ENCODE measurements around the gene PARD3. TPM values are rescaled to one million over a fixed set of nuclear protein-coding genes. Genes with fewer than 3 reads are reported as not detected.
"Not testable (repeated sequence)": the region's sequence is repeated elsewhere in the genome, so short reads cannot be mapped to it uniquely, and the experiment has no call there.

PARD3 gene
- total RNA-seq, 1 experiment from 2014 or later: 54.0 TPM

DNA sequence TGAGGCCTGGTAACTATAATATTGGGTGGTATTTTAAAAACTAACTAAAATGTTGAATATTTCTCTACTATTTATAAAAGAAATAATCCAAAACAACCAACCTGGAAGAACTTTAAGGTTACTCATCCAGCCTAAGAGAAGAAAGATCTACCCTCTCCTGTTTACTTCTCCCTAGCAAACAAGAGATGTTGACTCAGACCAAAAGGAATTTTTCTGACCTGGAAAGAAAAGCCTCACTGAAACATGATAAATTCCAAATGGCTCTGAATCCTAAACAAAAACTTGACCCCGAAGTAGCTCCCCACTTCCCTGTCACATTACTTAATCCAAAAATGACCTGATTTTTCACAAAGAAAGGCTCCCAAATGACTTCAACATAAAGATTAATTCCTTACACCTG, 101.2 kb downstream of the PARD3 start:
- Histone ChIP-seq H3K9me3 (replicated peaks) (no peaks in the 10 kb centered on the region), H3K27ac (peak overlapping the region; percentile 51), H3K4me1 (replicated peaks) (peaks cover 71% of the 10 kb centered on the region), H3K36me3 (no peaks in the 10 kb centered on the region), H3K27me3 (replicated peaks) (no peaks in the 10 kb centered on the region), H3K4me3 (no peak overlapping the region)
- DNase-seq (ENCODE audit: low read depth in 1 of 2, low spot score in 2 of 2): peak in 1 of 2 experiments; percentile 80

DNA sequence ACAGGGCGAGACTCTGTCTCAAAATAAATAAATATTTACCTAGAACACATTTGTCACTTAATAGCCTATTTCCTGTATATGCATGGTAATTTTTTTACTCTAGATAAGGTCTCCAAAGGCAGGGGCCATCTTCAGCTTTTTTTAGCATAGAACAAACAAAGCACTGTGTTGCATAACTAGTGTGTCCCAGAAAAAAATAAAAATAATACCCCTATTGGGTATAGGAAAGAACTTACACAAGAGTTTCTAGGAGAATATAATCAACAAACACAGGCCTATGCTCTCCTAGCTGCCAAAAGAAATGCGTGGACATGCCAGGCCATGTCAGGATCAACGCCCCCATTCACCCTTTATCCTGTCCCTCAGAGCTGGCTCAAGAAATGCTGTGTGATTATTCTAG, 103.6 kb downstream of the PARD3 start:
- Histone ChIP-seq H3K4me3 (no peak overlapping the region), H3K9me3 (replicated peaks) (no peaks in the 10 kb centered on the region), H3K27ac (no peak overlapping the region), H3K36me3 (no peaks in the 10 kb centered on the region), H3K27me3 (replicated peaks) (no peaks in the 10 kb centered on the region), H3K4me1 (replicated peaks) (peaks cover 68% of the 10 kb centered on the region)
- DNase-seq (ENCODE audit: low read depth in 1 of 2, low spot score in 2 of 2): no peak

DNA sequence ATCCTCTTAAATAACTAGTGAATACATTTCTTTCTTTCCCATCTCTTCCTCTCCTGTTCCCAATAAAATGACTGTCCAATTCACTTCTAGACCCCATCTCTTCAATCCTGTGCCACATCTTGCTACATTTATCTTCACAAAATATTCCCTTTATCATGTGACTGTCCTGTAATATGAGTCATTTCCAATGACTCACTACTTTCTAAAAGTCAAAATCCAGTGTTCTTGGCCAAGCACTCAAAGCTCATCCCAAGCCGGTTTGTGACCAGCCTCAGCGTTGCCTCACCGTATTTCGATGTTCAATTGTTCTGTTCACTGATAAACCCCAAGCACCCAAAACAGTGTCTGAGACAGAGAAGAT, 104.7 kb downstream of the PARD3 start:
- no peaks in the 10 kb centered on the region for H3K27me3 ChIP-seq (replicated peaks)
- H3K4me3 ChIP-seq: no peak overlapping the region
- H3K4me1 ChIP-seq (replicated peaks): peaks cover 56% of the 10 kb centered on the region
- no peak overlapping the region for H3K27ac ChIP-seq
- H3K36me3 ChIP-seq: no peaks in the 10 kb centered on the region
- H3K9me3 ChIP-seq (replicated peaks): no peaks in the 10 kb centered on the region
- peak; percentile 59 to 60 for DNase-seq (ENCODE audit: low read depth in 1 of 2, low spot score in 2 of 2)

GRCh38 chr10:34709637-34710390, 105.3 kb downstream of the PARD3 start:
- Histone ChIP-seq H3K27ac (no peak overlapping the region), H3K36me3 (no peaks in the 10 kb centered on the region)
- DNase-seq (ENCODE audit: low read depth in 1 of 2, low spot score in 2 of 2): no peak

DNA sequence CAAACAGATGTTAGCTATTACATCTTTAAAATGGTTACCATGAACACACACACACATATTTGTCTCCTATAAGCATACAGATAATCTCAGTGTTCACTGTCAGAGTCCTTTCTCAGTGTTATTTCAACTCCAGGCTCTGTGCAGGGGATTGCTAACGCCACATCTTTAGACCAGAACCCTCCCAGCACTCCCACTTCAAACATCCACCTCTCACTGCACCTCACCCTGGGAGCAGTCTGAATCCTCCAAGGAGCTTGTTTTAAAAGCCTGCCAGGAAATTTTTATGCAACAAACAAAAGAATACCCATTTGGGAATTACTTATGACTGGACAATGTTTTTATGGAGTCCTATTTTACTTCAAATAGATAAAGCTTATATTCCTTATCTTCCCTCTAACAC, 107.4 kb downstream of the PARD3 start:
- no peaks in the 10 kb centered on the region for H3K36me3 ChIP-seq
- no peak for DNase-seq (ENCODE audit: low read depth in 1 of 2, low spot score in 2 of 2)
- no peaks in the 10 kb centered on the region for H3K27me3 ChIP-seq (replicated peaks)
- peaks cover 35% of the 10 kb centered on the region for H3K4me1 ChIP-seq (replicated peaks)
- H3K9me3 ChIP-seq (replicated peaks): no peaks in the 10 kb centered on the region
- H3K4me3 ChIP-seq: no peak overlapping the region
- no peak overlapping the region for H3K27ac ChIP-seq

More at GRCh38 chr10:34709637-34710390, 105.3 kb downstream of the PARD3 start:
- peaks cover 51% of the 10 kb centered on the region for H3K4me1 ChIP-seq (replicated peaks)
- H3K9me3 ChIP-seq (replicated peaks): no peaks in the 10 kb centered on the region
- H3K27me3 ChIP-seq (replicated peaks): no peaks in the 10 kb centered on the region
- H3K4me3 ChIP-seq: no peak overlapping the region

DNA sequence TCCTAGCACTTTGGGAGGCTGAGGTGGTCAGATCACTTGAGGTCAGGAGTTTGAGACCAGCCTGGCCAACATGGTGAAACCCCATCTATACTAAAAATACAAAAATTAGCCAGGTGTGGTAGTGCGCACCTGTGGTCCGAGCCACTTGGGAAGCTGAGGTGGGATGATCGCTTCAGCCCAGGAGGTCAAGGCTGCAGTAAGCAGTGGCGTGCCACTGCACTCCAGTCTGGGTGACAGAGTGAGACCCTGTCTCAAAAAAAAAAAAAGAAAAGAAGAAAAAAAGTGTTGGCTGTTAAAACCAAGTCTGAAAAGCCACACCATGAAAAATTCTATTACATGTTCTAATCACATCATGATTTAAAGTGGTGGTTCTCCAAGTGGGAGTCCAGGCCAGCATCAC, 108.1 kb downstream of the PARD3 start:
- not testable (repeated sequence) for DNase-seq (ENCODE audit: low read depth in 1 of 2, low spot score in 2 of 2); H3K27ac ChIP-seq; H3K9me3 ChIP-seq (replicated peaks); H3K36me3 ChIP-seq; H3K27me3 ChIP-seq (replicated peaks); H3K4me3 ChIP-seq
- H3K4me1 ChIP-seq (replicated peaks): peaks cover 36% of the 10 kb centered on the region

- no peak for DNase-seq (ENCODE audit: low read depth in 1 of 2, low spot score in 2 of 2)
- H3K4me3 ChIP-seq: no peak overlapping the region
- H3K36me3 ChIP-seq: no peaks in the 10 kb centered on the region
- no peak overlapping the region for H3K27ac ChIP-seq
- peaks cover 30% of the 10 kb centered on the region for H3K4me1 ChIP-seq (replicated peaks)
- no peaks in the 10 kb centered on the region for H3K27me3 ChIP-seq (replicated peaks)
- H3K9me3 ChIP-seq (replicated peaks): no peaks in the 10 kb centered on the region
These were observed 108.9 kb downstream of the PARD3 start for GRCh38 chr10:34706147-34706546.

DNA sequence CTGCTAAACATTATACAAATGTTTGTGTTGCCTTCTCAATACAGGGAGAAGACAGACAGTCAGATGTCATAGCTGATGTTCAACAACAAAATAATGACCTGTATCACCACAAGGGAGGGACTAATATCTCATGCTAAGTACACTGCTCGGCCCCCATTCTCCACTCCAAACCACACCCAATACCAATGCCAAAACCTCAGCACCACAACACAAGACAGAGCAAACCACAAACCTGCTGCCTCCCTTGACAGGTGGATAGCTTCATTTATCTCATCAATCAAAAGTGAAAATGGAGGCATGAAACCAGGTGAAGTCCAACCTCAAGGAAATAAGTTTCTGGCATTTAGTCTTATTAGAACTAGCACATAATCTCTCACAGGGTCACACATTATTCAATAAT, 109.5 kb downstream of the PARD3 start:
- H3K36me3 ChIP-seq: no peaks in the 10 kb centered on the region
- peaks cover 25% of the 10 kb centered on the region for H3K4me1 ChIP-seq (replicated peaks)
- H3K9me3 ChIP-seq (replicated peaks): no peaks in the 10 kb centered on the region
- no peak overlapping the region for H3K27ac ChIP-seq
- no peak overlapping the region for H3K4me3 ChIP-seq
- DNase-seq (ENCODE audit: low read depth in 1 of 2, low spot score in 2 of 2): no peak
- no peaks in the 10 kb centered on the region for H3K27me3 ChIP-seq (replicated peaks)

- no peak for DNase-seq (ENCODE audit: low read depth in 1 of 2, low spot score in 2 of 2)
- H3K4me3 ChIP-seq: no peak overlapping the region
- H3K4me1 ChIP-seq (replicated peaks): peaks cover 23% of the 10 kb centered on the region
- no peaks in the 10 kb centered on the region for H3K27me3 ChIP-seq (replicated peaks)
- H3K27ac ChIP-seq: no peak overlapping the region
- H3K36me3 ChIP-seq: no peaks in the 10 kb centered on the region
- H3K9me3 ChIP-seq (replicated peaks): no peaks in the 10 kb centered on the region
These were observed 110.4 kb downstream of the PARD3 start for GRCh38 chr10:34704526-34705184.

GRCh38 chr10:34702982-34703381, 112.1 kb downstream of the PARD3 start:
- Histone ChIP-seq H3K27me3 (replicated peaks) (no peaks in the 10 kb centered on the region), H3K9me3 (replicated peaks) (no peaks in the 10 kb centered on the region), H3K4me1 (replicated peaks) (peaks cover 33% of the 10 kb centered on the region), H3K27ac (no peak overlapping the region), H3K36me3 (no peaks in the 10 kb centered on the region), H3K4me3 (no peak overlapping the region)
- DNase-seq (ENCODE audit: low read depth in 1 of 2, low spot score in 2 of 2): no peak

- H3K36me3 ChIP-seq: no peaks in the 10 kb centered on the region
- H3K4me3 ChIP-seq: no peak overlapping the region
- peaks cover 36% of the 10 kb centered on the region for H3K4me1 ChIP-seq (replicated peaks)
- H3K27me3 ChIP-seq (replicated peaks): no peaks in the 10 kb centered on the region
- H3K9me3 ChIP-seq (replicated peaks): no peaks in the 10 kb centered on the region
- no peak overlapping the region for H3K27ac ChIP-seq
- DNase-seq (ENCODE audit: low read depth in 1 of 2, low spot score in 2 of 2): no peak
These were observed 112.8 kb downstream of the PARD3 start for GRCh38 chr10:34702093-34702937.

DNA sequence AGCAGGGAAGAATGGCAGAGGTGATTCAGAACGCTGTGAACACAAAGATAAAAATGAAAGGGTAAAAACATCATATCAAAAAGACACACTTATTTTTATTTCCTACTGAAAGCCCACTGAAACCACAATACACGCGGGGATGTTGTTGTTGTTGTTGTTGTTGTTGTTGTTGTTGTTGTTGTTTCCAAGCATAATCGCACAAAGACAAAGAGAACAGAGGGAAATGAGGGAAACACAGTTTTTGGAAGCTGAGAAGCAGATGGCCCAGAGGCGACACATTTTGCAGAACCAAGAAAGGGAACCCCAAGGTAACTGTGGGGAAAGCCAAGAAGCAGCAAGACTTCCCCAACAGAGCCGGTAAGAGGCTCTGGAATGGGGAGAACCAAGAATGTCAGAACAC, 113.9 kb downstream of the PARD3 start:
- Histone ChIP-seq H3K9me3 (replicated peaks) (no peaks in the 10 kb centered on the region), H3K4me3 (no peak overlapping the region), H3K27ac (no peak overlapping the region), H3K27me3 (replicated peaks) (no peaks in the 10 kb centered on the region), H3K36me3 (no peaks in the 10 kb centered on the region), H3K4me1 (replicated peaks) (peaks cover 47% of the 10 kb centered on the region)
- DNase-seq (ENCODE audit: low read depth in 1 of 2, low spot score in 2 of 2): no peak

GRCh38 chr10:34700752-34701151, 114.3 kb downstream of the PARD3 start:
- not testable (repeated sequence) for H3K9me3 ChIP-seq (replicated peaks); H3K27ac ChIP-seq; H3K4me3 ChIP-seq; H3K36me3 ChIP-seq; DNase-seq (ENCODE audit: low read depth in 1 of 2, low spot score in 2 of 2); H3K27me3 ChIP-seq (replicated peaks)
- peaks cover 50% of the 10 kb centered on the region for H3K4me1 ChIP-seq (replicated peaks)
